Measurements from ENCODE around the gene IFT172.

Gene IFT172

DNA sequence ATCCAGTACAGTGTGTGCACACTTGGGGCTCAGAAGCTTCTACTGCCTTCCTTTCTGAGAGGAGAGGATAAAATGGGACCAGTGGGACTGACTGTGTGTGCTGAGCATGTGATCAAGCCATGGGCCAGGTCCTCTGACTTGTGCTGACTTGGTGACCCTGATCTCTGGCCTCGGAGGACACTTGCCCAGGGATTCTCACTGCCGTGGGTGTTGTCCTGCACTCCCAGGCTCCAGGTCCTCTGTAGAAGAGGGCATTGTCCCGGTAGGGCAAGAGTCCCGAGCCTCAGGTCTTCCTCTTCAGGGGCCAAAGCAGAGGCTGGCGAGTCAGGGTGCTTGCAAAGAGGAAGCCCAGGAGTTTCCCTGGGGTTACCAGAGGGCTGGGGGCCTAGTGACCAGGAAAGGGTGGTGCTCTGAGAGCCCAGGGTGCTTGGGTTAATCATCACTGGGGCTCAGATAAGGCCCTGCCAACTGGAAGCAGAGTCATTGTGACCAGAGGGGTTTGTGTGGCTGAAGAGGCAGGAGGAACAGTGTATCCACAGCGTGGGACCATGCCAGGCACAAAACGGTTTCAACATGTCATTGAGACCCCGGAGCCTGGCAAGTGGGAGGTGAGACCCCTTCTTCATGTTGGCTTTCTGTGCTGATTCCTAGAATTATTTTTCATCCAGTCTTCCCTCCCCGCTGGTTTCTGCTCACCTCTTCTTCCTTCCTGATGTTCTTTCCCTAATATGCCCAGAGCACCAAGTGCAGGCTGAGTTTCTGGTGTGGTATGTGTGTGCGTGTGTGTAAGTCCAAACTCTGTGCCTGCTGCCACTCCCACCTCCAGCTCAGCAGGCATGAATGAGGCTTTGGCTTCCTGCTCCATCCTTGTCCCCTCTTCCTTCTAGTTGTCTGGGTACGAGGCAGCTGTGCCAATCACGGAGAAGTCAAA is 7.1 kb upstream of the IFT172 start, which contains the start of gene GCKR:
GCKR (plus strand) TSS at position 483 of the 931 bp plus-strand sequence; CDS start at position 549, 66 bp downstream.
- peaks cover 0 to 16% (median 6%) of the 10 kb centered on the region in 4 donors for H3K4me1 ChIP-seq
- H3K36me3 ChIP-seq: peaks cover 0 to 4% (median 0%) of the 10 kb centered on the region in 3 donors
- intact Hi-C loops (cut with DNase I; ENCODE audit: low total_unique reads): loop anchor here (10.0 kb wide), 1 partner anchor 88 kb away; the partner anchor contains the start of gene ZNF512
- no peak within 1 kb of the TSS for H3K27ac ChIP-seq
- H3K9me3 ChIP-seq: no peaks in the 10 kb centered on the region
- peaks cover 0 to 9% of the 10 kb centered on the region in 2 donors for H3K27me3 ChIP-seq
- TF ChIP-seq, protein P1, sequence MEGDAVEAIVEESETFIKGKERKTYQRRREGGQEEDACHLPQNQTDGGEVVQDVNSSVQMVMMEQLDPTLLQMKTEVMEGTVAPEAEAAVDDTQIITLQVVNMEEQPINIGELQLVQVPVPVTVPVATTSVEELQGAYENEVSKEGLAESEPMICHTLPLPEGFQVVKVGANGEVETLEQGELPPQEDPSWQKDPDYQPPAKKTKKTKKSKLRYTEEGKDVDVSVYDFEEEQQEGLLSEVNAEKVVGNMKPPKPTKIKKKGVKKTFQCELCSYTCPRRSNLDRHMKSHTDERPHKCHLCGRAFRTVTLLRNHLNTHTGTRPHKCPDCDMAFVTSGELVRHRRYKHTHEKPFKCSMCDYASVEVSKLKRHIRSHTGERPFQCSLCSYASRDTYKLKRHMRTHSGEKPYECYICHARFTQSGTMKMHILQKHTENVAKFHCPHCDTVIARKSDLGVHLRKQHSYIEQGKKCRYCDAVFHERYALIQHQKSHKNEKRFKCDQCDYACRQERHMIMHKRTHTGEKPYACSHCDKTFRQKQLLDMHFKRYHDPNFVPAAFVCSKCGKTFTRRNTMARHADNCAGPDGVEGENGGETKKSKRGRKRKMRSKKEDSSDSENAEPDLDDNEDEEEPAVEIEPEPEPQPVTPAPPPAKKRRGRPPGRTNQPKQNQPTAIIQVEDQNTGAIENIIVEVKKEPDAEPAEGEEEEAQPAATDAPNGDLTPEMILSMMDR (IDR thresholded peaks at IDR 0.05): no peak
- no peak within 1 kb of the TSS for H3K4me3 ChIP-seq
- no peak for DNase-seq

DNA sequence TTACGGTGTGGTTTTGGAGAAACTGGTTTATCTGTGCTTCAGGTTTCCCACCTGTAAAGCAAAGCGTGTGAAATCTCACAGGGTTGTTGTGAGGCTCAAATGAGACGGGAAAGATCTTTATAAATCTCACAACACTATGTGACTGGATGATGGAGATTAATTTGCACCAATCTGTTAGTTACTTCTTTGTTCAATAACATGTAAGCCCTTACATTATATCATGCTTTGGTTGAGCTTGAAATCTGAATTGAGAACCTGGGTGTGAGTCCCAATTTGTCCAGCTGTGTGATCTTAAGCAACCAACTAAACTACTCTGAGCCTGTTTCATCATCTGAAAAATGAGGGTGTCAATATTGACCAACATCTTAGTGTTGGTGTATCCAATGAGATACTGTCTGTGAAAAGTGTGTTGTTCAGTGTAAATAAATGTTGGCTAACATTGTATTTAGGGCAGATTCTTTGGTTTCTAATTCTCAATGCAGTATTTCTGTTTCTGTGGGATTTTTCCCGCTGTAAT is 6.4 kb upstream of the IFT172 start:
- Histone ChIP-seq H3K9me3 (no peaks in the 10 kb centered on the region), H3K4me3 (no peak overlapping the region), H3K36me3 (peaks cover 0 to 4% (median 0%) of the 10 kb centered on the region in 3 donors), H3K27ac (no peak overlapping the region), H3K27me3 (peaks cover 0 to 9% of the 10 kb centered on the region in 2 donors), H3K4me1 (peaks cover 0 to 16% (median 6%) of the 10 kb centered on the region in 4 donors)
- intact Hi-C loops (cut with DNase I; ENCODE audit: low total_unique reads): loop anchor here (10.0 kb wide), 1 partner anchor 89 kb away; the partner anchor contains the start of gene ZNF512
- no peak for DNase-seq
- TF ChIP-seq, protein P1 (IDR thresholded peaks at IDR 0.05): no peak

DNA sequence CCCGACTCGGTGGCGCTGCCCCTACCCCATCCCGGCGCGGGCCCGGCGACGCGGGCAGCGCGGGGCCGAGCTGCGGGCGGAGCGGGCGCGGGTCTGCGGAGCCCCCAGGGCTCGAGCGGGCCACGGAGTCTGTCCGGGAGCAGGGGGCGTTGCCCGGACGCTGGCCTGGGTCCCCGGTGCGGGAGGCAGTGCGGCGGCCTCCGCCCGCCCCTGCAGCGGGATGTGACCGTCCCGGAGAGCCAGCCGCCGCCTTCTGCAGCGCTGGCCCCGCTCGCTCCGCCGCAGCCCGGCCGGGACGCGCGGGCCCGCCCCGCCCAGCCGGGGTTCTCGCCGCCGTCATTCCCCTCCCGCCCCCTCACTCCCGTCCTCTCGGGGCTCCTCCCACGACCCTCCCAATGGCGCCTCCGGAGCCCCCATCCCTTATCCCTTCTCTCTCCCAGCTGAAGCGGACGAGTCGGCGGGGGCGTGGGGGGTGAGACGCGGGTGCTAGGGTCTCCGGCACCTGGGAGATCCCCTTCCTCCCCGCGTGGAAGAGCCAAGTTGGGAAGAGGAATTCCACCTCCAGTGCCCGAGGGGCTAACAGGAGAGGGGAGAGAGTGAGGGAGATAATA is 5.5 kb upstream of the IFT172 start, which contains the start of gene FNDC4:
FNDC4 (minus strand) TSS at position 257 of the 611 bp plus-strand sequence. CDS start 521 bp downstream, outside the sequence.
- Histone ChIP-seq H3K36me3 (peaks cover 0 to 4% (median 0%) of the 10 kb centered on the region in 3 donors), H3K4me1 (peaks cover 0 to 21% (median 7%) of the 10 kb centered on the region in 4 donors), H3K27ac (peak within 1 kb of the TSS; percentile 76 to 80), H3K9me3 (no peaks in the 10 kb centered on the region), H3K27me3 (peaks cover 0 to 9% of the 10 kb centered on the region in 2 donors), H3K4me3 (peak within 1 kb of the TSS; percentile 66 to 77)
- DNase-seq: no peak
- intact Hi-C loops (cut with DNase I; ENCODE audit: low total_unique reads): loop anchor here (10.0 kb wide), 1 partner anchor 90 kb away; the partner anchor contains the start of gene ZNF512
- TF ChIP-seq, protein P1 (IDR thresholded peaks at IDR 0.05): no peak

DNA sequence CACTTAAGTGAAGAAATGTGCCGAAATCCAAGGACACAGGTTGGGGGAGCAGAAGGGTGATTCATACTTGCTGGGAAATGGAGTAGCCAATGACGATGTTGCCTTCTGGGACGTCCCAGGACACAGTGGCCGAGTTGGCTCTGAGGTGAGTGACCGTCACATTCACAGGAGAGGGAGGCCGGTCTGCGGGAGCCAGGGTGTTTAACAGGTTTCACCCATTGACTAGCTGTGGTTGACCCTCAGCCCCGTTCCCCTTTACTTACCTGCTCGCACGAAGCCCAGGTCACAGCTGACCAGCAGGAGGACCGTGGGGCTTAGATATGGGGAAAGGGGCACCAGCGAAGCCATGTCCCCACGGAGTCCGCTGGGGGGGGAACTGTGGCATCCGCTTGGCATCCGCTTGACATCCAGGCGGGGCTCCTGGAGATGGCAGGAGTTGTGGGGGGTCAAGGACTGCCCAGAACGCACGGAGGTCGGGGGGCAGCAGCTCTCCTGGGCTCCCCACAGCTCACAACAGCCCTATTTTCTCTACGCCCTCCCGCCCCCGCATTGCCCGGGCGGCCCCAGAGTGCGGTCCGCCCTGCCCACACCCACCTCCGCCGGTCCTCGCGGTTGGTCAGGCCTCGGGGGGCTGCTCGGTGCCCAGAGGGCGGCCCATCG is 4.9 kb upstream of the IFT172 start:
- TF ChIP-seq, protein P1 (IDR thresholded peaks at IDR 0.05): no peak
- Histone ChIP-seq H3K27me3 (peaks cover 0 to 9% of the 10 kb centered on the region in 2 donors), H3K4me3 (peak overlapping the region; percentile 66 to 77), H3K4me1 (peaks cover 0 to 22% (median 7%) of the 10 kb centered on the region in 4 donors), H3K9me3 (no peaks in the 10 kb centered on the region), H3K36me3 (peaks cover 0 to 4% (median 0%) of the 10 kb centered on the region in 3 donors), H3K27ac (peak overlapping the region; percentile 76 to 80)
- peak; percentile 49 to 81 for DNase-seq
- intact Hi-C loops (cut with DNase I; ENCODE audit: low total_unique reads): loop anchor here (10.0 kb wide), 1 partner anchor 90 kb away; the partner anchor contains the start of gene ZNF512

DNA sequence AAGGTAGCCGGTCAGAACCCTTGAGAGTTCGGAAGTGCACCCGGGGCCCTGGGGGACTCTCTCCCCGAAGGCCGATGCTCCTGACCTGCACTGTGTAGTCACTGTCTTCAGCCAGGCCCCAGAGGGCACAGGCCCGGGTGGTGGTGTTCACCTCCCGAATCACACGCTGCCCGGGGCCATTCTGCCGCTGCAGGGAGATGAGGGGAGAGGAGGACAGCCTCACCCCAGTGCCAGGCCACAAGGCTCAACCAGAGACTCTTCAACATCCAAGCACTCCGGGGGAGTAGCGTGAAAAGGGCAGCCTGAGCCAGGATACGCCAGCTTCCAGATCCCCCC is 4.4 kb upstream of the IFT172 start:
- Histone ChIP-seq H3K27ac (peak overlapping the region; percentile 76 to 80), H3K4me3 (peak overlapping the region; percentile 66 to 77), H3K36me3 (peaks cover 0 to 4% (median 0%) of the 10 kb centered on the region in 3 donors), H3K27me3 (peaks cover 0 to 9% of the 10 kb centered on the region in 2 donors), H3K9me3 (no peaks in the 10 kb centered on the region), H3K4me1 (peaks cover 0 to 26% (median 11%) of the 10 kb centered on the region in 4 donors)
- TF ChIP-seq, protein P1 (IDR thresholded peaks at IDR 0.05): no peak
- no peak for DNase-seq
- intact Hi-C loops (cut with DNase I; ENCODE audit: low total_unique reads): loop anchor here (10.0 kb wide), 1 partner anchor 91 kb away; the partner anchor contains the start of gene ZNF512
